Activated naive CD8-positive, alpha-beta T cell treated with anti-CD3 and anti-CD28 coated beads, Interleukin-2, amount 50 U/mL, for 24 hours (primary cell): ENCODE data around the gene F10.

Source experiments
- ATAC-seq: fragments of 150-1000 bp; cut with Tn5 transposase; one replicate; pipeline ENCODE4 v1.10.0; 2021
- DNase-seq: peaks from one replicate; pipeline ENCODE4 v3.0.0; 2021
- H3K27ac Mint-ChIP-seq: one replicate; pipeline ENCODE4 v1.8.0; 2021; ENCODE audit warnings: mild to moderate bottlenecking, mixed read lengths
- H3K27me3 Mint-ChIP-seq: one replicate; pipeline ENCODE4 v1.8.0; 2021; ENCODE audit warnings: mixed read lengths
- H3K36me3 Mint-ChIP-seq: one replicate; pipeline ENCODE4 v1.8.0; 2021; ENCODE audit warnings: low read depth, mixed read lengths
- H3K4me1 Mint-ChIP-seq: one replicate; pipeline ENCODE4 v1.8.0; 2021; ENCODE audit warnings: mixed read lengths
- H3K4me3 Mint-ChIP-seq: one replicate; pipeline ENCODE4 v1.8.0; 2021; ENCODE audit warnings: mild to moderate bottlenecking, moderate library complexity, mixed read lengths
- H3K9me3 Mint-ChIP-seq: one replicate; pipeline ENCODE4 v1.8.0; 2021; ENCODE audit warnings: mixed read lengths

F10 gene

GRCh38 chr13:113124211-113124970, 1.8 kb downstream of the F10 start:
- Mint-ChIP-seq H3K27ac (no peak overlapping the region), H3K4me1 (peaks cover 2% of the 10 kb centered on the region), H3K27me3 (peaks cover 26% of the 10 kb centered on the region), H3K9me3 (no peaks in the 10 kb centered on the region), H3K36me3 (no peaks in the 10 kb centered on the region), H3K4me3 (no peak overlapping the region)
- ATAC-seq (no peak), DNase-seq (no peak)

GRCh38 chr13:113125506-113126264, 3.1 kb downstream of the F10 start:
- Mint-ChIP-seq H3K27ac (no peak overlapping the region), H3K9me3 (no peaks in the 10 kb centered on the region), H3K4me3 (no peak overlapping the region), H3K27me3 (peaks cover 28% of the 10 kb centered on the region), H3K4me1 (peaks cover 2% of the 10 kb centered on the region), H3K36me3 (no peaks in the 10 kb centered on the region)
- DNase-seq (no peak), ATAC-seq (no peak)

GRCh38 chr13:113126265-113127150, 3.9 kb downstream of the F10 start:
- Mint-ChIP-seq H3K27ac (peak overlapping the region; percentile 6), H3K4me1 (peaks cover 2% of the 10 kb centered on the region), H3K36me3 (no peaks in the 10 kb centered on the region), H3K9me3 (no peaks in the 10 kb centered on the region), H3K27me3 (peaks cover 32% of the 10 kb centered on the region), H3K4me3 (no peak overlapping the region)
- ATAC-seq (no peak), DNase-seq (no peak)

GRCh38 chr13:113129480-113129879, 6.9 kb downstream of the F10 start:
- H3K36me3 Mint-ChIP-seq, result no peaks in the 10 kb centered on the region
- H3K4me3 Mint-ChIP-seq, result peak overlapping the region; percentile 16
- H3K4me1 Mint-ChIP-seq, result peaks cover 2% of the 10 kb centered on the region
- no peak overlapping the region for H3K27ac Mint-ChIP-seq
- ATAC-seq (no peak), DNase-seq (no peak)
- peaks cover 40% of the 10 kb centered on the region for H3K27me3 Mint-ChIP-seq
- H3K9me3 Mint-ChIP-seq, result no peaks in the 10 kb centered on the region

GRCh38 chr13:113129921-113130750, 7.5 kb downstream of the F10 start:
- Mint-ChIP-seq H3K4me1 (peaks cover 2% of the 10 kb centered on the region), H3K27ac (no peak overlapping the region), H3K9me3 (no peaks in the 10 kb centered on the region), H3K27me3 (peaks cover 40% of the 10 kb centered on the region), H3K4me3 (peak overlapping the region; percentile 3), H3K36me3 (no peaks in the 10 kb centered on the region)
- ATAC-seq (peak; percentile 52), DNase-seq (peak; percentile 50)

- Mint-ChIP-seq H3K36me3 (no peaks in the 10 kb centered on the region), H3K4me1 (no peaks in the 10 kb centered on the region)
These were observed 12.7 kb downstream of the F10 start for GRCh38 chr13:113135281-113135760.

GRCh38 chr13:113137691-113138298, 15.2 kb downstream of the F10 start:
- ATAC-seq (no peak), DNase-seq (no peak)
- no peaks in the 10 kb centered on the region for H3K4me1 Mint-ChIP-seq
- no peak overlapping the region for H3K27ac Mint-ChIP-seq
- H3K36me3 Mint-ChIP-seq, result no peaks in the 10 kb centered on the region
- H3K27me3 Mint-ChIP-seq, result peaks cover 5% of the 10 kb centered on the region
- H3K4me3 Mint-ChIP-seq, result no peak overlapping the region
- H3K9me3 Mint-ChIP-seq, result no peaks in the 10 kb centered on the region

More at GRCh38 chr13:113135281-113135760, 12.7 kb downstream of the F10 start:
- no peak overlapping the region for H3K27ac Mint-ChIP-seq
- no peaks in the 10 kb centered on the region for H3K9me3 Mint-ChIP-seq
- DNase-seq (no peak), ATAC-seq (no peak)
- no peak overlapping the region for H3K4me3 Mint-ChIP-seq
- H3K27me3 Mint-ChIP-seq, result peaks cover 14% of the 10 kb centered on the region

- Mint-ChIP-seq H3K9me3 (no peaks in the 10 kb centered on the region), H3K4me3 (no peak overlapping the region), H3K36me3 (no peaks in the 10 kb centered on the region), H3K4me1 (no peaks in the 10 kb centered on the region), H3K27me3 (peaks cover 5% of the 10 kb centered on the region), H3K27ac (no peak overlapping the region)
- DNase-seq, result no peak
- no peak for ATAC-seq
These were observed 16.4 kb downstream of the F10 start for GRCh38 chr13:113138792-113139551.

GRCh38 chr13:113139577-113139976, 17.0 kb downstream of the F10 start:
- Mint-ChIP-seq H3K9me3 (no peaks in the 10 kb centered on the region), H3K4me3 (no peak overlapping the region), H3K27me3 (no peaks in the 10 kb centered on the region), H3K4me1 (no peaks in the 10 kb centered on the region), H3K27ac (no peak overlapping the region), H3K36me3 (no peaks in the 10 kb centered on the region)
- DNase-seq (no peak), ATAC-seq (no peak)

- ATAC-seq (no peak), DNase-seq (no peak)
- Mint-ChIP-seq H3K27me3 (no peaks in the 10 kb centered on the region), H3K4me1 (peaks cover 5% of the 10 kb centered on the region), H3K36me3 (no peaks in the 10 kb centered on the region), H3K27ac (no peak overlapping the region), H3K9me3 (no peaks in the 10 kb centered on the region), H3K4me3 (no peak overlapping the region)
These were observed 18.3 kb downstream of the F10 start for GRCh38 chr13:113140677-113141600.

- Mint-ChIP-seq H3K27me3 (no peaks in the 10 kb centered on the region), H3K36me3 (no peaks in the 10 kb centered on the region), H3K4me3 (no peak overlapping the region)
These were observed 19.0 kb downstream of the F10 start for GRCh38 chr13:113141601-113141970.

GRCh38 chr13:113142876-113143275, 20.3 kb downstream of the F10 start:
- H3K4me3 Mint-ChIP-seq, result no peak overlapping the region
- H3K4me1 Mint-ChIP-seq, result peaks cover 7% of the 10 kb centered on the region
- no peak for ATAC-seq
- no peaks in the 10 kb centered on the region for H3K9me3 Mint-ChIP-seq
- DNase-seq, result no peak
- H3K27ac Mint-ChIP-seq, result no peak overlapping the region
- H3K36me3 Mint-ChIP-seq, result no peaks in the 10 kb centered on the region
- no peaks in the 10 kb centered on the region for H3K27me3 Mint-ChIP-seq

More at GRCh38 chr13:113141601-113141970, 19.0 kb downstream of the F10 start:
- H3K9me3 Mint-ChIP-seq, result no peaks in the 10 kb centered on the region
- DNase-seq (no peak), ATAC-seq (no peak)
- H3K27ac Mint-ChIP-seq, result no peak overlapping the region
- H3K4me1 Mint-ChIP-seq, result peaks cover 7% of the 10 kb centered on the region
